Loucy (cell line): ENCODE measurements around the gene MMP24.

Experiments used
- H2AFZ ChIP-seq: fragments of 200-600 bp; sonication (generic); 2 replicates; pipeline ENCODE4 v1.6.0; 2016; ENCODE audit warnings: antibody characterized with exemption, mild to moderate bottlenecking, low read length, moderate library complexity
- H3F3A ChIP-seq: fragments of 200-600 bp; 2 replicates; pipeline ENCODE4 v1.6.0; 2016; ENCODE audit warnings: antibody characterized with exemption, low read depth, mild to moderate bottlenecking
- H3K27me3 ChIP-seq: fragments of 200-600 bp; sonication (generic); 2 replicates; pipeline ENCODE4 v1.6.1; 2014; ENCODE audit warnings: low read length, mild to moderate bottlenecking; ENCODE audit not compliant: insufficient read depth, poor library complexity, severe bottlenecking
- H3K36me3 ChIP-seq: fragments of 200-600 bp; sonication (generic); 2 replicates; pipeline ENCODE4 v1.6.1; 2016; ENCODE audit warnings: low read length; ENCODE audit not compliant: insufficient read depth
- H3K4me1 ChIP-seq: fragments of 200-600 bp; sonication (generic); 2 replicates; pipeline ENCODE4 v1.5.1; 2014; ENCODE audit warnings: low read length, mild to moderate bottlenecking; ENCODE audit not compliant: insufficient read depth, poor library complexity, severe bottlenecking
- H3K4me2 ChIP-seq: fragments of 200-600 bp; sonication (generic); 2 replicates; pipeline ENCODE4 v1.6.0; 2014; ENCODE audit warnings: antibody characterized with exemption, low read length, low read depth, mild to moderate bottlenecking; ENCODE audit not compliant: poor library complexity, severe bottlenecking
- H3K4me3 ChIP-seq: fragments of 200-600 bp; sonication (generic); 2 replicates; pipeline ENCODE4 v1.5.1; 2014; ENCODE audit warnings: low read length, mild to moderate bottlenecking, mixed read lengths; ENCODE audit not compliant: poor library complexity, severe bottlenecking
- H3K79me2 ChIP-seq: fragments of 200-600 bp; sonication (generic); 2 replicates; pipeline ENCODE4 v1.6.1; 2014; ENCODE audit warnings: low read length; ENCODE audit not compliant: insufficient read depth
- H3K9ac ChIP-seq: fragments of 200-600 bp; sonication (generic); 2 replicates; pipeline ENCODE4 v1.6.0; 2014; ENCODE audit warnings: mild to moderate bottlenecking, low read depth, low read length, moderate library complexity; ENCODE audit not compliant: poor library complexity, severe bottlenecking
- H3K9me2 ChIP-seq: fragments of 200-600 bp; sonication (generic); replicated peaks from 2 replicates; pipeline ENCODE4 v1.6.1; 2016; ENCODE audit warnings: low read depth, low read length, mixed read lengths
- H3K9me3 ChIP-seq: fragments of 200-600 bp; sonication (generic); 2 replicates; pipeline ENCODE4 v1.6.1; 2014; ENCODE audit warnings: mild to moderate bottlenecking, antibody characterized with exemption, low read length, low read depth; ENCODE audit not compliant: insufficient read depth
- H4K20me1 ChIP-seq: fragments of 200-600 bp; sonication (generic); 2 replicates; pipeline ENCODE4 v1.6.0; 2014; ENCODE audit warnings: antibody characterized with exemption, low read length, mild to moderate bottlenecking; ENCODE audit not compliant: insufficient read depth, poor library complexity, severe bottlenecking
- EZH2phosphoT487 ChIP-seq: fragments of 200-600 bp; IDR thresholded peaks from 2 replicates; pipeline ENCODE4 v1.6.1; 2018; ENCODE audit warnings: antibody characterized with exemption, mild to moderate bottlenecking, moderate library complexity, borderline replicate concordance
- TF ChIP-seq, protein P1 (sequence below): fragments of 200-600 bp; sonication (generic); conservative IDR thresholded peaks from 2 replicates; pipeline ENCODE4 v1.5.1; 2014; ENCODE audit warnings: mild to moderate bottlenecking, antibody characterized with exemption, low read length

MMP24 gene

DNA sequence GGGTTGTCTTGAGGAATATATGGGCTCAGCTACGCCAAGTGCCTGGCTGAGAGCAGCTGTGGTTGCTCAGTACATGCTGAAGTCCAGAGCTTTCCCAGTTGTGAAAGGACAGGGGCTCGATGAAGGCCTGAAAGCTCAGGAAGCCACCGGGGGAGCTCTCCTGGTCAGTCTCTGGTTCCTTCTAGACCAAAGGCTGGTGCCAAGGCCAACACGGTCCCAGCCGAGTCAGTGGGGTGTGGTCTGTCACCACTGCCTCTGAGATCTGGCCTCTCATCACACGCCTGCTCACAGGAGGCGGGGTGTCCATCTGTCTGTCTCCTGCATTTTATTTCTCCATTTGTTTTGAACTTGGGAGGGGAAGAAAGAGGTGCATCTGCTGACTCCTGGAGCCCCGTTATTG is 70.7 kb downstream of the MMP24 start:
- Histone ChIP-seq H3K9me3 (no peaks in the 10 kb centered on the region), H3K9me2 (no peaks in the 10 kb centered on the region), H2AFZ (no peak overlapping the region), H3K36me3 (no peaks in the 10 kb centered on the region), H3K27me3 (no peaks in the 10 kb centered on the region), H3K9ac (no peak overlapping the region), H3K4me2 (no peak overlapping the region), H3K4me1 (no peaks in the 10 kb centered on the region), H3F3A (no peaks in the 10 kb centered on the region), H4K20me1 (no peaks in the 10 kb centered on the region), H3K4me3 (no peak overlapping the region), H3K79me2 (no peaks in the 10 kb centered on the region)
- no peak for TF ChIP-seq EZH2phosphoT487

- no peaks in the 10 kb centered on the region for H3K27me3 ChIP-seq
- no peaks in the 10 kb centered on the region for H3K9me2 ChIP-seq
- H3K9me3 ChIP-seq = no peaks in the 10 kb centered on the region
- no peak for TF ChIP-seq EZH2phosphoT487
- TF ChIP-seq, protein P1, sequence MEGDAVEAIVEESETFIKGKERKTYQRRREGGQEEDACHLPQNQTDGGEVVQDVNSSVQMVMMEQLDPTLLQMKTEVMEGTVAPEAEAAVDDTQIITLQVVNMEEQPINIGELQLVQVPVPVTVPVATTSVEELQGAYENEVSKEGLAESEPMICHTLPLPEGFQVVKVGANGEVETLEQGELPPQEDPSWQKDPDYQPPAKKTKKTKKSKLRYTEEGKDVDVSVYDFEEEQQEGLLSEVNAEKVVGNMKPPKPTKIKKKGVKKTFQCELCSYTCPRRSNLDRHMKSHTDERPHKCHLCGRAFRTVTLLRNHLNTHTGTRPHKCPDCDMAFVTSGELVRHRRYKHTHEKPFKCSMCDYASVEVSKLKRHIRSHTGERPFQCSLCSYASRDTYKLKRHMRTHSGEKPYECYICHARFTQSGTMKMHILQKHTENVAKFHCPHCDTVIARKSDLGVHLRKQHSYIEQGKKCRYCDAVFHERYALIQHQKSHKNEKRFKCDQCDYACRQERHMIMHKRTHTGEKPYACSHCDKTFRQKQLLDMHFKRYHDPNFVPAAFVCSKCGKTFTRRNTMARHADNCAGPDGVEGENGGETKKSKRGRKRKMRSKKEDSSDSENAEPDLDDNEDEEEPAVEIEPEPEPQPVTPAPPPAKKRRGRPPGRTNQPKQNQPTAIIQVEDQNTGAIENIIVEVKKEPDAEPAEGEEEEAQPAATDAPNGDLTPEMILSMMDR = no peak
- H3K4me1 ChIP-seq = no peaks in the 10 kb centered on the region
- no peak overlapping the region for H3K9ac ChIP-seq
- H3F3A ChIP-seq = no peaks in the 10 kb centered on the region
- H3K4me3 ChIP-seq = no peak overlapping the region
- H3K4me2 ChIP-seq = no peak overlapping the region
- H2AFZ ChIP-seq = no peak overlapping the region
- H3K79me2 ChIP-seq = no peaks in the 10 kb centered on the region
- no peaks in the 10 kb centered on the region for H3K36me3 ChIP-seq
- no peaks in the 10 kb centered on the region for H4K20me1 ChIP-seq
Observed at GRCh38 chr20:35297740-35298139, 71.2 kb downstream of the MMP24 start.

DNA sequence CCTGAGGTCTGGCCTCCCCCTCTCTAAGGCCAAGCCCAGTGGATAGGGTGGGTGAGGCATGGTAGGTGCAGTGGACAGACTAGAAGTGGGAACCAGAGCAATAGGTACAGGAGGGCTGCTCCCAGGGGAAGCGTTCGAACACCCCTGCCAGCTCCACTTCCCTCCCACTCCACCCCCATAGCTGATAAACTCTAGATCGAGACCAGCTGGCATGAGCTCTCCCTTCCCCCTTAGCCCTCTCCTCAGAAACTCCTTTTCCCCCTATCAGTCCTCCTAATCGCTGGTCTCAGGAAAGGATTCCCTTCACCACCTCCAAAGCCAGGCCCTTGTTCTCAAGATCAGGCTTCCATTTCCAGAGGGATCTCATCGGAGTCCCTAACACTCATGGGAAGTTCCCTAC is 71.8 kb downstream of the MMP24 start:
- Histone ChIP-seq H3K4me2 (no peak overlapping the region), H3K9me3 (no peaks in the 10 kb centered on the region), H3K36me3 (no peaks in the 10 kb centered on the region), H3K4me3 (no peak overlapping the region), H3F3A (no peaks in the 10 kb centered on the region), H2AFZ (no peak overlapping the region), H3K79me2 (no peaks in the 10 kb centered on the region), H3K9ac (no peak overlapping the region), H3K9me2 (no peaks in the 10 kb centered on the region), H3K27me3 (no peaks in the 10 kb centered on the region), H4K20me1 (no peaks in the 10 kb centered on the region), H3K4me1 (no peaks in the 10 kb centered on the region)
- no peak for TF ChIP-seq EZH2phosphoT487
- TF ChIP-seq, protein P1 = no peak

DNA sequence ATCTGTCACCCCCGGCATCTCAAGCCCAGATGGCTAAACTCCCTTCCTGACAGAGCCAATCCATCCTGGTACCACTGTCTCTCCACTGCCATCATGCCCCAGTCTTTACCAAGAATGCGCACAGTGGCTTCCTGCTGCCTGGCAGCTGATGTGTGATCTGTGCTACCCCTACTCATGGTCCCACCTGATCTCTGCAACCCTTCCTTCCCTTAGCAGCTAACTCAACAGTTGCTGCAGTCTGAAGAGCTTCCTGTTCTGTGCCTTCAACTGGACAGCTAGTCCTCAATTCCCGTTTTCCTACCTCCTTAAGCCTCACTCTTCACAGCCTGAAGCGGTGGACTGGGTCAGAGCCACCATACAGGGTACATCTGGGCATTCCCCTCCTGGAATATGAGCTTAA is 73.3 kb downstream of the MMP24 start:
- Histone ChIP-seq H3F3A (no peaks in the 10 kb centered on the region), H4K20me1 (no peaks in the 10 kb centered on the region), H3K36me3 (no peaks in the 10 kb centered on the region), H3K9me3 (no peaks in the 10 kb centered on the region), H3K4me2 (no peak overlapping the region), H3K9me2 (no peaks in the 10 kb centered on the region), H3K27me3 (no peaks in the 10 kb centered on the region), H3K9ac (no peak overlapping the region), H2AFZ (no peak overlapping the region), H3K4me1 (no peaks in the 10 kb centered on the region), H3K79me2 (no peaks in the 10 kb centered on the region), H3K4me3 (no peak overlapping the region)
- TF ChIP-seq EZH2phosphoT487 = no peak
- TF ChIP-seq, protein P1 = no peak
